Suppressor macrophage treated with lipopolysaccharide for 1 hour (primary cell): ENCODE data around the gene DCDC2B.
"Not testable (repeated sequence)": the region's sequence is repeated elsewhere in the genome, so short reads cannot be mapped to it uniquely, and the experiment has no call there.

Source experiments
- DNase-seq, 3 donors: peaks; one replicate each; pipeline ENCODE4 v3.0.0-alpha.2; 2020 to 2022

Gene DCDC2B

GRCh38 chr1:32228771-32229170 is 19.9 kb downstream of the DCDC2B start:
- DNase-seq, result no peak

GRCh38 chr1:32231843-32232432 is 23.0 kb downstream of the DCDC2B start:
- DNase-seq, result peak in 1 of 3 donors; percentile 15

DNA sequence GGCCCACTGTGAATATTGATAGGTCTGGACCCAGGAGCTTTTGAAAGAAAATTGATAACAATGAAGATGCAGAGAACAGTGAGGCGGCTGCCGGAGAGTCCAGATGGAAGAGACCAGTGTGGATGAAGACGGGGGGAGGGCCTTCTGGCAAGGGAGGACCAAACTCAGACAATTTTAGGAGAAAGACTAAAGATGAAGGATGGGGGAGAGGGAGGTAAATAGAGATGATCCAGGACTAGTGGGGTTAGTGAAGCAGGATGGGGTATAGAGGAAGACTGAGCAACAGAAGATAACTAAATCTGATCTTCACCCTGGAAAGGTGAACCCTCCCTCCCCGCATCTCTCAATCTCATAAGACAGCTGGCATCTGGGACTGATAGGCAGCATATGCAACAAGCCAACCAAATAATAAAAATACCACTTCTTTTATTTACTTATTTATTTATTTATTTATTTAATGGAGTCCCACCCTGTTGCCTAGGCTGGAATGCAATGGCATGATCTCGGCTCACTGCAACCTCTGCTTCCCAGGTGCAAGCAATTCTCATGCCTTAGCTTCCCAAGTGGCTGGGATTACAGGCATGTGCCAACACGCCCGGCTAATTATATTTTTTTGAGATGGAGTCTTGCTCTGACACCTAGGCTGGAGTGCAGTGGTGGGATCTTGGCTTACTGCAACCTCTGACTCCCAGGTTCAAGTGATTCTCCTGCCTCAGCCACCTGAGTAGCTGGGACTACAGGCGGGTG is 23.8 kb downstream of the DCDC2B start:
- no peak for DNase-seq

GRCh38 chr1:32234792-32235191 is 25.9 kb downstream of the DCDC2B start:
- DNase-seq, result no peak

DNA sequence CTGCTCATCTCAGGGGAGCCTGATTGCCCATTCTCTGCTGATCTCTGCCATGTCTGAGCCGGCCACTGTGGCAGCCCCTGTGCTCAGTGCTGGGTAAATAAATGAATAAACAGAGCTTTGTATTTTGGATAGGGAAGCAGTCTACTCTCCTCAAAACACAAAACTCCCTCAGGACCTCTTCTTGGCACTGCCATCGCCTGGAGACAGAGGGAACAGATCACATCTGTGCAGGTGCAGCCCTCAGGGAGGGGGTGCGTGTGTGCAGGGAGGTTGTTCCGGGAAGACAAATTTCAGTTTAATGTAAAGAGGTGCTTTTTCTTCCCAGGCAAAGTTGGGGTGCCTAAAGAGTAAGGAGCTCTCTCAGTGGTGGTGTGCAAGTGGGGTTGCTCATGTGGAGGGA is 30.4 kb downstream of the DCDC2B start:
- no peak for DNase-seq

DNA sequence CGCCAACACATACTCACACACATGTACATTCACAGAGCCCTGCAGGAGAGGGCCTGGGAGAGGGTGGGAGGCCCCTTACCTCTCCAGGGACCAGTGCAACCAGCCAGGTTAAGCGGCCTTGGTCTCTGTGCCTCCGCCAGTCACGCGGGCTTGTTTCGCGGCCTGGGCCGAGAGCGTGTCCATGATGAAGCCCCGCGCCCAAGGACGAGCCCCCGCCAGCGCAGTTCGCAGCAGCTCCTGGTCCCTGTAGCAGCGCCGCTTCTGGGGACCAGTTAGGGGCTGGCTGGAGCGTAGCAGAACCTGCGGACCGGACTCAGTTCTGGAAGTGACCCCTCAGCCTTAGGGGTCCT is 30.9 kb downstream of the DCDC2B start:
- DNase-seq, result no peak

- DNase-seq, result peak; percentile 62 to 78 (median 69)
Observed at GRCh38 chr1:32240140-32240951, 31.5 kb downstream of the DCDC2B start.

DNA sequence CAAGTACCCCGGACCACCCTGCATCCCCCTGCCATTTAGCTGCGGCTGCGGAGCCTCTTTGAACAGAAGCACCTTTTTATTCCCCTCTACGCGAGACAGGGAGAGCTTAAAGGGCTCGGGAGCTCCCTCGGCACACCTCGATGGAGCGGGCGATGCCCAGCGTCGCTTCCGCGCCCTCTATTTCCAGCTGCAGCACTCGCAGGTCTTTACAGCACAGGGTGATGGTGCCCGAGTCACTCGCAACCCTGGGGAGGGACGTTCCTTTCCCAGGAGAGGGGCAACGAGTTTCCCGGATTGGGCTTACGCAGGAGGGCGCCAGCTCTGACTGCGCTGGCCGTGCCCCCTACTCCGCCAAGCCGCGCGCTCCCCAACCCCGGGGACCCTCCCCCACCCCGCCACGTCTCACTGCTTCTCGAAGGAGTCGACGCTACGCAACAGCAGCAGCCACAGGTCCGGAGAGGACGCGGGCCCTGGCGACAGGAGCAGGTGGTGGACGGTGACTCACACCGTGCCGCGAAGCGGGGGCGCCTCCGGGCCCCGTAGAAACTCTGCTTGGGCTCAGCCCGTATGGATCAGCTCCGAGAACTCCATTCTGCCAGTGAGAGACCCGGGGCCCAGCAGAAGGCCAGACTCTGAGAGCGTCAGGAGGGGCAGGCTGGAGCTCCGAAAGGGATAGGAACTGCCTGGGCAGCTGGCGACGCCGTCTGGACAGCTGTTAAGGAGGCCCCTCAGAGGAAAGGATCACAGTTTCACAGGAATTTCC is 32.3 kb downstream of the DCDC2B start:
- peak; percentile 28 to 48 (median 36) for DNase-seq

GRCh38 chr1:32242341-32242851 is 33.5 kb downstream of the DCDC2B start:
- peak; percentile 69 to 71 (median 70) for DNase-seq

DNA sequence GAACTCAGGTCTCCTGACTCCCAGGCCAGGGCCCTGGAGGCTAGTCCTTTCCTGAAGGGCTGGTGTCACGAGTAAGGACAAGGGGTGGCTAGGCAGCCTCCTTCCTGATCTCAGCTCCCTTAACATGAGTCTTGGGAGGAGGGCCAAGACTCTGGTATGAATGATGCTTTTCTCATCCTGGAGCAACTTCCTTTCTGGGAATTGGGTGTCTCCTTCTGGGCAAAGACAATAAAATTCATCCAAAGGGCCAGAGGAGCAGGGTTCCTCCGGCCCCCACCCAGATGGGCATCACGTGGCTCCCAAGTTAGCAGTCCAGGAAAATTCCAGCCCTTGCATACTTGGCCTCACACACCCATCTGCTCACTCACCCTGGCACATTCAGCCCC is 38.0 kb downstream of the DCDC2B start, which contains the start of gene FAM167B:
TSS of gene FAM167B (plus strand) at position 335 of the 386 bp plus-strand sequence. CDS start 200 bp downstream, outside the sequence.
- DNase-seq, result no peak

- no peak for DNase-seq
Observed at GRCh38 chr1:32247452-32247851, 38.6 kb downstream of the DCDC2B start.

GRCh38 chr1:32247983-32248889 is 39.3 kb downstream of the DCDC2B start:
- peak; percentile 83 to 93 (median 86) for DNase-seq

- DNase-seq, result no peak
Observed at GRCh38 chr1:32249831-32250525, 41.1 kb downstream of the DCDC2B start.

DNA sequence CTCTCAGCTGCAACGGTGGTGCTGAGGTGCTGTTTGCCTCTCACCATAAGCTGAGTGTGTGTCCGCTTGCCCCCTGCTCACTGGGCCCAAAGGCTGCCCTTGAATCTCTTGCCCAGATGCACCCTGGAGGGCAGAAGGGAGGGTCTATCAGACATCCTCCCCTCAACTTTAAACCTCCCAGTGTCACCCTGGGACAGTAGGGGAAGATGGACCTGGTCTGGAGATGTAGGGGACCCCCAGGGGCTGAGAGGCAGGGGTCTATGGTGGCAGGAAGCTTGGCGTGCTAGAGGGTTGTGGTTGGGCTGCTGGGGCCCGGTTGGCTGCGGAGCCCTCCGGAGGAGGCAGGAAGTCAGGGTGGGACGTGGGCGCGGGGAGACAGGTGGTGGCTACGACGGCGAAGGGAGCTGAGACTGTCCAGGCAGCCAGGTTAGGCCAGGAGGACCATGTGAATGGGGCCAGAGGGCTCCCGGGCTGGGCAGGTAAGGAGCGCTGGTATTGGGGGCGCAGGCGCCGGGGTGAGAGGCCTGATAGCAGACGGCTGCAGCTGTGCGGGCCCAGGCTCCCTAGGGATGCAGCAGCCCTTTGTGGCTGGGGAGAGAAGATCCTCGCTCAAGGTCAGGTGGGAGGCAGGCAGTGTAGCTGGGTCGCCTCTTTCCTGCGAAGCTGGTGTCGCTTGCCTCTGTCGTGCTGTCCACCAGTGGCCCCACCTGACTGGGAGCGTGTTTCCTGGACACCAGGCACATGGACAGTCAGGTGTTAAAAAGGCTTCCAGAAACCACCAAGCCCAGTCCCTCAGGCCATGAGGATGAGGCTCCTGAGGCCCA is 42.2 kb downstream of the DCDC2B start, which contains the start of gene LCK:
TSS of gene LCK (plus strand) at position 373 of the 824 bp plus-strand sequence. CDS start 23,065 bp downstream, outside the sequence.
- no peak for DNase-seq

DNA sequence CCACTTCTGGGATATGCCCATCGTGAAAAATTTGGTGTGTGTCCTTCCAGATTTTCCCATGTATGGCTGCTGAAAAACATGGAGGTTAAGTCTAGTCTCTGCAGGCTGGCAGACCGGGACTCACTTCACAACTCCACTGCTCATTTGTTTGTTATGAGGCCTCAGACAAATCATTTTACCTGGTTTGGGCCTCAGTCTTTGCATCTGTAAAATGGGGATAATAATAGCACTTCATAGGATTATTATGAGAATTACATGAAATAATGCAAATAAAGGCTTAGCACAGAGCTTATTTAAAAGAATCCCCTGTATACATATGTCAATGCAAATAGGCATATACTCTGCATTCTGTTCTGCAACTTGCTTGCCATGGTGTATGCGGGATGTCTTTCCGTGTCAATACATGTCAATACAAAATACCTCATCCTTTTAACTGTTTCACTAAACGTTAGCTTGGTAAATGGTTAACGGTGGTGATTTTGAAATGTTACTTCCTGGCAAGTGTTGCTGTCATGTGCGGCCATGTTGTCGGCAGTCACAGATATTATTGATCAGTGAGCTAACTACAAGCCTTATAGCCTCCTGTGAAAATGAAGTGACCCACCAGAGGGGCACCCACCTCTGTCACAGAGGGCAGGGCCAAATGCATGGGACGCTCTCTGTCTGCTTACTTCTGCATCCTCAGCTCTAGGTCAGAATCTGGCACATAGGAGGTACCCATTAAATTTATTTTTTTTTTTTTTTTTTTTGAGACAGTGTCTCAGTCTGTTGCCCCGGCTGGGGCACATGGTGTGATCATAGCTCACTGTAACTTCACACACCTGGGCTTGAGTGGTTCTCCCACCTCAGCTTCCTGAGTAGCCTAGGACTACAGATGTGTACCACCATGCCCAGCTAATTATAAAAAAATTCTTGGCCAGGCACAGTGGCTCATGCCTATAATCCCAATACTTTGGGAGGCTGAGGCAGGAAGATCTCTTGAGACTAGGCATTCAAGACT is 46.5 kb downstream of the DCDC2B start:
- no peak for DNase-seq

- no peak for DNase-seq
Observed at GRCh38 chr1:32256473-32257226, 47.8 kb downstream of the DCDC2B start.

DNA sequence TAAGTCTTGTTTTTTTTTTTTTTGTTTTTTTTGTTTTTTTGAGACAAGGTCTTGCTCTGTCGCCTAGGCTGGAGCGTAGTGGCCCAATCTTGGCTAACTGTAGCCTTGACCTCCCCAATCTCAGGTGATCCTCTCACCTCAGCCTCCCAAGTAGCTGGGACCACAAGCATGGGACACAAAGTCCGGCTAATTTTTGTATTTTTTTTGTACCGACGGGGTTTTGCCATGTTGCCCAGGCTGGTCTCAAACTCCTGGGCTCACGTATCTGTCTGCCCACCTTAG is 48.3 kb downstream of the DCDC2B start:
- no peak for DNase-seq

DNA sequence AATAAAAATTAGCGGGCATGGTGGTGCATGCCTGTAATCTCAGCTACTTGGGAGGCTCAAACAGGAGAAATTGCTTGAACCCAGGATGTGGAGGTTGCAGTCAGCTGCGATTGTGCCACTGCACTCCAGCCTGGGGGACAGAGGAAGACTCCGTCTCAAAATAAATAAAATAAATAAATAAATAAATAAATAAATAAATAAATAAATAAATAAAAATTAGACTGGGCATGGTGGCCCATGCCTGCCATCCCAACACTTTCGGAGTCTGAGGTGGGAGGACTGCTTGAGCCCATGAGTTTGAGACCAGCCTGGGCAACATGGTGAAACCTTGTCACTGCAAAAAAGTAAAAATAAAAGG is 54.3 kb downstream of the DCDC2B start:
- not testable (repeated sequence) for DNase-seq
